Progenitor cell of endocrine pancreas (in vitro differentiated cells): ENCODE data around the gene CROCC2. TPM values are rescaled to one million over a fixed set of nuclear protein-coding genes. Genes with fewer than 3 reads are reported as not detected.

Source experiments
- DNase-seq: peaks from one replicate; pipeline ENCODE4 v3.0.0; 2021; ENCODE audit warnings: low spot score; ENCODE audit not compliant: unreplicated experiment
- H3K27ac Mint-ChIP-seq: 2 replicates; pipeline ENCODE4 v1.8.0; 2021; ENCODE audit warnings: mild to moderate bottlenecking, moderate library complexity, mixed read lengths
- H3K27me3 Mint-ChIP-seq: 2 replicates; pipeline ENCODE4 v1.8.0; 2021; ENCODE audit warnings: mixed read lengths
- H3K36me3 Mint-ChIP-seq: 2 replicates; pipeline ENCODE4 v1.8.0; 2022; ENCODE audit warnings: mixed read lengths; ENCODE audit not compliant: insufficient read depth
- H3K4me1 Mint-ChIP-seq: 2 replicates; pipeline ENCODE4 v1.8.0; 2021; ENCODE audit warnings: low read depth, mixed read lengths
- H3K4me3 Mint-ChIP-seq: 2 replicates; pipeline ENCODE4 v1.8.0; 2021; ENCODE audit warnings: low read depth, mild to moderate bottlenecking, moderate library complexity, mixed read lengths
- H3K9me3 Mint-ChIP-seq: 2 replicates; pipeline ENCODE4 v1.8.0; 2021; ENCODE audit warnings: low read depth, mixed read lengths
- total RNA-seq: library from RNA; stranded (reverse); gene quantifications from 2 replicates; pipeline ENCODE4 v1.2.1, GENCODE V29; 2021
- TF ChIP-seq, protein P1 (sequence below): fragments of 200-600 bp; sonication (generic); IDR thresholded peaks from one replicate; pipeline ENCODE4 v1.5.0; 2021; ENCODE audit warnings: antibody characterized with exemption, mild to moderate bottlenecking; ENCODE audit not compliant: unreplicated experiment

Gene CROCC2
- total RNA-seq, 1 donor from 2014 or later, result 0.36 TPM

DNA sequence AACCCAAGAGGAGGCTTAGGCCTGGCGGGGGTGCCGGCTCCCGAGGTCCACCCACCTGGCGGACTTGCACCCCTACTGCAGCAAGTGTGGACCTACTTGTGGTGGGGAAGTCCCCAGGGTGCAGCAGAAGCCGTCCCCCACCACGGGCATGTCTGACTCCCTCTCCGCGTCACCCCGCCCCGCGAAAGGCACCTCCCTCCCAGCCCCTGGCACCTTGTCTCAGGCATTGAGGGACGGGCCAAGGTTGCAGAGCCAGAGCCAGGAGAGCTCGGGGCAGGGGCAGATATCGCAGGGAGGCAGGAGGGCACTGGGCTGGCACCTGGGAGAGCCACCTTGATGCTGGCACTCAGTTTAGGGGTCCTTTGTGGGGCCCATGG, 19.0 kb downstream of the CROCC2 start:
- H3K36me3 Mint-ChIP-seq, result no peaks in the 10 kb centered on the region
- H3K27ac Mint-ChIP-seq, result no peak overlapping the region
- no peaks in the 10 kb centered on the region for H3K9me3 Mint-ChIP-seq
- TF ChIP-seq, protein P1, sequence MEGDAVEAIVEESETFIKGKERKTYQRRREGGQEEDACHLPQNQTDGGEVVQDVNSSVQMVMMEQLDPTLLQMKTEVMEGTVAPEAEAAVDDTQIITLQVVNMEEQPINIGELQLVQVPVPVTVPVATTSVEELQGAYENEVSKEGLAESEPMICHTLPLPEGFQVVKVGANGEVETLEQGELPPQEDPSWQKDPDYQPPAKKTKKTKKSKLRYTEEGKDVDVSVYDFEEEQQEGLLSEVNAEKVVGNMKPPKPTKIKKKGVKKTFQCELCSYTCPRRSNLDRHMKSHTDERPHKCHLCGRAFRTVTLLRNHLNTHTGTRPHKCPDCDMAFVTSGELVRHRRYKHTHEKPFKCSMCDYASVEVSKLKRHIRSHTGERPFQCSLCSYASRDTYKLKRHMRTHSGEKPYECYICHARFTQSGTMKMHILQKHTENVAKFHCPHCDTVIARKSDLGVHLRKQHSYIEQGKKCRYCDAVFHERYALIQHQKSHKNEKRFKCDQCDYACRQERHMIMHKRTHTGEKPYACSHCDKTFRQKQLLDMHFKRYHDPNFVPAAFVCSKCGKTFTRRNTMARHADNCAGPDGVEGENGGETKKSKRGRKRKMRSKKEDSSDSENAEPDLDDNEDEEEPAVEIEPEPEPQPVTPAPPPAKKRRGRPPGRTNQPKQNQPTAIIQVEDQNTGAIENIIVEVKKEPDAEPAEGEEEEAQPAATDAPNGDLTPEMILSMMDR, result no peak
- no peak overlapping the region for H3K4me3 Mint-ChIP-seq
- H3K27me3 Mint-ChIP-seq, result peaks cover 17% of the 10 kb centered on the region
- no peak for DNase-seq
- no peaks in the 10 kb centered on the region for H3K4me1 Mint-ChIP-seq

- no peaks in the 10 kb centered on the region for H3K4me1 Mint-ChIP-seq
- H3K9me3 Mint-ChIP-seq, result no peaks in the 10 kb centered on the region
- no peaks in the 10 kb centered on the region for H3K36me3 Mint-ChIP-seq
- H3K27me3 Mint-ChIP-seq, result peaks cover 17% of the 10 kb centered on the region
- H3K4me3 Mint-ChIP-seq, result no peak overlapping the region
- H3K27ac Mint-ChIP-seq, result no peak overlapping the region
- peak; percentile 8 for DNase-seq
- TF ChIP-seq, protein P1, result no peak
Measured at GRCh38 chr2:240925568-240926515, 19.7 kb downstream of the CROCC2 start.

DNA sequence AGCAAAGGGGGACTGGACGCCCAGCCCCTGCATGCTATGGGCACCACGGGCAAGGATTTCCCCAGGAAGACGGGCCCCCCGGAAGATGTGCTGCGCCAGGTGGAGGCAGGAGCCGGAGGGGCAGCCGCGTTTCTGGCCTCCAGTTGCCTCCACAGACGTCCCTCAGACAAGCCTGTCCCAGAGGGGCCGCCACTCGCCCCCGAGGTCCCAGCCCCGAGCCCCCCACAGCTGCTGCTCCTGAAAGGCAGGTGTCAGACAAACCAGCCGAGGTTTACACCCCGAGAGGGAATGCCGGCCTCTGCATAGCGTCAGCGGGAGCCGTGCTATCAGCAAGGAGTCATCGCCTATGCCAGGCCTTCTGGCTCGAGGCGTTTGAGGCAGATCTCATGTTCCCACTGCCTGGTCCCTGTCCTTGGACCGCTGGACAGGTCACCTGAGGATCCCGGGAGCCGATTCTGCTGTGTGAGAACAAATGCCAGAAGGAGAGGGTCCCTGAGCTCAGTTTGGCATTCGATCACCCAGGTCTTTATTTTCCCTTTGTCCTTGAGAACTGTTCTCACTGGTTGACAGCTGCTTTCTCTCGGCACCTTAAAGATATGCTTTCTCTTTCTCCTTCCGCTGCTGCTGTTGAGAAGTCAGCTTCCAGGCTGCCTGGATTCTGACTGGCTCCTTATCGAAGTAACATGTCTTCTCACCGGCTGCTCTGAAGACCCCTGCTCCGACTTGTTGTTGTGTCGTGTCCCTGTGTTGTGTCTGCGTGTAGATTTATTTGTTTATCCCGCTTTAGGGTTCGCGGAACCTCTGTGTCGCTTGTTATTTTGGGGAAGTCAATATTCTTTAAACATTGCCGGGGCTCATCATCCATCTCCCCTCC, 20.6 kb downstream of the CROCC2 start:
- Mint-ChIP-seq H3K27me3 (peaks cover 20% of the 10 kb centered on the region), H3K4me1 (no peaks in the 10 kb centered on the region), H3K4me3 (no peak overlapping the region), H3K36me3 (no peaks in the 10 kb centered on the region), H3K9me3 (no peaks in the 10 kb centered on the region), H3K27ac (no peak overlapping the region)
- TF ChIP-seq, protein P1, result no peak
- DNase-seq, result peak; percentile 8

DNA sequence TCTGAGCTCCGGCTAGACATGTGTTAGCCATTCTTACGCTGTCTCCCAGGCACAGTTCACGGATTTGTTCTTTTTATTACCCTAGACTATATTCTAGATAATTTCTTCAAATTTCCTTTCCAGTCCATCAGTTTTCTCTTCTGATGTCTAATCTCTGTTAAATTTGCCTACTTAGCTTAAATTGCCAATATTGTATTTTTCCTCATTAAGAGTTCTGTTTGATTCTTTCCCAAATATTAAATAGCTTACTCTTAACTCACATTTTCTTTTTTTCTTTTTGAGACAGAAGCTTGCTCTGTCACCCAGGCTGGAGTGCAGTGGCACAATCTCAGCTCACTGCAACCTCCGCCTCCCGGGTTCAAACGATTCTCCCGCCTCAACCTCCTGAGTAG, 21.2 kb downstream of the CROCC2 start:
- TF ChIP-seq, protein P1, result no peak
- H3K9me3 Mint-ChIP-seq, result no peaks in the 10 kb centered on the region
- H3K27ac Mint-ChIP-seq, result no peak overlapping the region
- H3K4me1 Mint-ChIP-seq, result no peaks in the 10 kb centered on the region
- no peaks in the 10 kb centered on the region for H3K36me3 Mint-ChIP-seq
- peaks cover 20% of the 10 kb centered on the region for H3K27me3 Mint-ChIP-seq
- no peak for DNase-seq
- H3K4me3 Mint-ChIP-seq, result no peak overlapping the region

DNA sequence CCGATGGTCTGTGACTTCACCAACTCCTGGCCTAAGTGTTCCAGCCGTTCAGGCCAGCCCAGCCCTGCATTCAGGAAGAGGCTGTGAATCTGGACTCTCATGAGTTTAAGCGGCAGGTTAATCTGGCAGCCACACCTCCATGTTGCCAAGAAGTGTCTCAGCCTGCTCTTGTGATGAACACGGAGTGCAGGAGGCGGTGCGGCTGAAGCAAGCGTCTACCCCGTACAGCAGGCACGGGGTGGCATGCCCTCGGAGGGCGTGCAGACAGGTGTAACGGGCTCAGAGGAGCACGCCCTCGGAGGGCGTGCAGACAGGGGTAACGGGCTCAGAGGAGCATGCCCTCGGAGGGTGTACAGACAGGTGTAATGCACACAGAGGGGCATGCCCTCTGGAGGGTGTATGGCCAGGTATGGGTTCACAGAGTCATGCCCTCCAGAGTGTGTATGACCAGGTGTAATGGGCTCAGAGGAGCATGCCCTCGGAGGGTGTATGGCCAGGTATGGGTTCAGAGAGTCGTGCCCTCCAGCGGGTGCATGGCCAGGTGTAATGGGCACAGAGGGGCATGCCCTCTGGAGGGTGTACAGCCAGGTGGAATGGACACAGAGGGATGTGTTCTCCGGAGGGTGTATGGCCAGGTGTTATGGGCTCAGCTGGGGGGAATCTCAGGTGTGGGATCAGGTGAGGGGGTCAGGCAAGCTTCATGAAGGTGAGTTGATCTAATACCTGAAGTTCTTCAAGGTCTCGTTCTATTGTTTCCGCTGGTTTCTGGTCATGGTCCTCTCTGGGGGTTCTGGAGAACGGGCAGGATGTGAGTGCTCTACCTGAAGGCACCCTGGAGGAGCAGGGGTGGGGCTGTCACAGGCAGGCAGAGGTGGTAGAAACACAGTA, 22.6 kb downstream of the CROCC2 start:
- no peak overlapping the region for H3K27ac Mint-ChIP-seq
- TF ChIP-seq, protein P1, result no peak
- no peak for DNase-seq
- no peaks in the 10 kb centered on the region for H3K4me1 Mint-ChIP-seq
- H3K9me3 Mint-ChIP-seq, result no peaks in the 10 kb centered on the region
- H3K27me3 Mint-ChIP-seq, result peaks cover 20% of the 10 kb centered on the region
- H3K4me3 Mint-ChIP-seq, result no peak overlapping the region
- no peaks in the 10 kb centered on the region for H3K36me3 Mint-ChIP-seq
